Nephron (organoid): Measurements from ENCODE around the gene MMEL1.

Experiments used
- H3K27ac Mint-ChIP-seq, 3 experiments: 2 replicates each; pipeline ENCODE4 v1.8.0; 2020; ENCODE audit warnings: mixed read lengths in 3 of 3, mild to moderate bottlenecking in 2 of 3, moderate library complexity in 1 of 3
- H3K27me3 Mint-ChIP-seq: 2 replicates; pipeline ENCODE4 v1.8.0; 2021; ENCODE audit warnings: low read depth, mild to moderate bottlenecking, moderate library complexity, mixed read lengths
- H3K36me3 Mint-ChIP-seq: 2 replicates; pipeline ENCODE4 v1.8.0; 2020; ENCODE audit warnings: low read depth, mixed read lengths
- H3K4me1 Mint-ChIP-seq: 2 replicates; pipeline ENCODE4 v1.8.0; 2020; ENCODE audit warnings: mixed read lengths
- H3K4me3 Mint-ChIP-seq, 3 experiments: 2 replicates each; pipeline ENCODE4 v1.8.0; 2020; ENCODE audit warnings: mild to moderate bottlenecking in 3 of 3, mixed read lengths in 3 of 3, moderate library complexity in 2 of 3
- H3K9me3 Mint-ChIP-seq: 2 replicates; pipeline ENCODE4 v1.8.0; 2020; ENCODE audit warnings: mixed read lengths
- CTCF ChIP-seq, 3 experiments: fragments of 200-600 bp; sonication (generic); IDR thresholded peaks; one replicate each; pipeline ENCODE4 v1.5.0; 2021; ENCODE audit warnings: antibody characterized with exemption in 3 of 3; ENCODE audit not compliant: unreplicated experiment in 3 of 3

The MMEL1 gene

GRCh38 chr1:2558420-2558819, 74.4 kb downstream of the MMEL1 start:
- Mint-ChIP-seq H3K36me3 (no peaks in the 10 kb centered on the region), H3K9me3 (no peaks in the 10 kb centered on the region), H3K27ac (no peak overlapping the region), H3K27me3 (peaks cover 11% of the 10 kb centered on the region), H3K4me1 (peaks cover 7% of the 10 kb centered on the region), H3K4me3 (no peak overlapping the region)
- TF ChIP-seq CTCF (IDR thresholded peaks at IDR 0.05; ENCODE audit: unreplicated experiment in 3 of 3): no peak

- Mint-ChIP-seq H3K27ac (no peak overlapping the region), H3K36me3 (no peaks in the 10 kb centered on the region), H3K9me3 (no peaks in the 10 kb centered on the region), H3K27me3 (peaks cover 11% of the 10 kb centered on the region), H3K4me1 (peaks cover 7% of the 10 kb centered on the region), H3K4me3 (no peak overlapping the region)
- TF ChIP-seq CTCF (IDR thresholded peaks at IDR 0.05; ENCODE audit: unreplicated experiment in 3 of 3): no peak
Observed at GRCh38 chr1:2557482-2558400, 75.1 kb downstream of the MMEL1 start.

GRCh38 chr1:2556678-2557481, 75.9 kb downstream of the MMEL1 start:
- Mint-ChIP-seq H3K36me3 (no peaks in the 10 kb centered on the region), H3K9me3 (no peaks in the 10 kb centered on the region), H3K4me1 (peaks cover 7% of the 10 kb centered on the region), H3K27ac (peak overlapping the region; percentile 79 to 93 (median 88)), H3K4me3 (peak overlapping the region; percentile 46 to 80 (median 75)), H3K27me3 (peaks cover 11% of the 10 kb centered on the region)
- TF ChIP-seq CTCF (IDR thresholded peaks at IDR 0.05; ENCODE audit: unreplicated experiment in 3 of 3): no peak

GRCh38 chr1:2556277-2556677, 76.5 kb downstream of the MMEL1 start, which contains the start of gene TNFRSF14:
TNFRSF14 (plus strand) TSS chr1:2556371; CDS start chr1:2556665, 294 bp downstream.
- no peaks in the 10 kb centered on the region for H3K9me3 Mint-ChIP-seq
- TF ChIP-seq CTCF (IDR thresholded peaks at IDR 0.05; ENCODE audit: unreplicated experiment in 3 of 3): no peak
- peak within 1 kb of the TSS; percentile 46 to 80 (median 75) for H3K4me3 Mint-ChIP-seq
- peak within 1 kb of the TSS; percentile 79 to 93 (median 88) for H3K27ac Mint-ChIP-seq
- H3K36me3 Mint-ChIP-seq: no peaks in the 10 kb centered on the region
- peaks cover 7% of the 10 kb centered on the region for H3K4me1 Mint-ChIP-seq
- H3K27me3 Mint-ChIP-seq: peaks cover 11% of the 10 kb centered on the region

- Mint-ChIP-seq H3K27me3 (peaks cover 11% of the 10 kb centered on the region), H3K4me3 (peak overlapping the region in 2 of 3 experiments; percentile 75 to 80), H3K9me3 (no peaks in the 10 kb centered on the region), H3K27ac (peak overlapping the region; percentile 79 to 93 (median 88)), H3K4me1 (peaks cover 7% of the 10 kb centered on the region), H3K36me3 (no peaks in the 10 kb centered on the region)
- no peak for TF ChIP-seq CTCF (IDR thresholded peaks at IDR 0.05; ENCODE audit: unreplicated experiment in 3 of 3)
Observed at GRCh38 chr1:2555634-2556276, 77.1 kb downstream of the MMEL1 start.
